Uterus (tissue), 2 donors: ENCODE data around the gene KRT86.

Experiments
- POLR2A ChIP-seq, 2 donors: fragments of 450-650 bp; IDR thresholded peaks; one replicate each; pipeline ENCODE4 v1.6.1; 2016; ENCODE audit warnings: antibody characterized with exemption in 2 of 2, mild to moderate bottlenecking in 1 of 2, moderate library complexity in 1 of 2
- TF ChIP-seq, protein P1 (sequence below), 4 experiments: fragments of 200-600 bp in 2 of 4; fragments of 450-650 bp in 2 of 4; sonication (generic) in 2 of 4; IDR thresholded peaks; one replicate each; pipeline ENCODE4 v1.5.1; 2016 to 2019; ENCODE audit warnings: antibody characterized with exemption in 4 of 4, mild to moderate bottlenecking in 2 of 4, moderate library complexity in 1 of 4

DNA sequence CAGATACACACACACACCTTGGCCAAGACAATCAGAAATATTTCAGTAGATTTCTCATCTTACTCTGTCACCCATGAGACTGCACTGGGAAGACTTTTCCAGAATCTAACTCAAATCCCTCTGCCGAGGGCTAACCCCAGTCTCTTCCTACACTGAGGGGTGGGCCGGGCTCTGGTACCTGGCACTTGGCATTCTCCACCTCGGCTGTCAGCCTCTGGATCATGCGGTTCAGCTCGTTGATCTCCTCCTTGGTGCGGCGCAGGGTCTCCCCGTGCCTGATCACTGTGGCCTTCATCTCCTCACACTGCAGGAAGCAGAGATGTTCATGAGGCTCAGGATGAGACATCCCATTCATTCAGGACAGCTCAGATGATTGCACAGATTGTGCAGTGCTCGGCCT, 41.8 kb downstream of the KRT86 start:
- TF ChIP-seq, protein P1, sequence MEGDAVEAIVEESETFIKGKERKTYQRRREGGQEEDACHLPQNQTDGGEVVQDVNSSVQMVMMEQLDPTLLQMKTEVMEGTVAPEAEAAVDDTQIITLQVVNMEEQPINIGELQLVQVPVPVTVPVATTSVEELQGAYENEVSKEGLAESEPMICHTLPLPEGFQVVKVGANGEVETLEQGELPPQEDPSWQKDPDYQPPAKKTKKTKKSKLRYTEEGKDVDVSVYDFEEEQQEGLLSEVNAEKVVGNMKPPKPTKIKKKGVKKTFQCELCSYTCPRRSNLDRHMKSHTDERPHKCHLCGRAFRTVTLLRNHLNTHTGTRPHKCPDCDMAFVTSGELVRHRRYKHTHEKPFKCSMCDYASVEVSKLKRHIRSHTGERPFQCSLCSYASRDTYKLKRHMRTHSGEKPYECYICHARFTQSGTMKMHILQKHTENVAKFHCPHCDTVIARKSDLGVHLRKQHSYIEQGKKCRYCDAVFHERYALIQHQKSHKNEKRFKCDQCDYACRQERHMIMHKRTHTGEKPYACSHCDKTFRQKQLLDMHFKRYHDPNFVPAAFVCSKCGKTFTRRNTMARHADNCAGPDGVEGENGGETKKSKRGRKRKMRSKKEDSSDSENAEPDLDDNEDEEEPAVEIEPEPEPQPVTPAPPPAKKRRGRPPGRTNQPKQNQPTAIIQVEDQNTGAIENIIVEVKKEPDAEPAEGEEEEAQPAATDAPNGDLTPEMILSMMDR (IDR thresholded peaks at IDR 0.05), result no peak
- no peak for TF ChIP-seq POLR2A (IDR thresholded peaks at IDR 0.05)
